Measurements from ENCODE around the gene MTG1.

GRCh38 chr10:133401500-133401899 is 7.5 kb downstream of the MTG1 start:
- TF ChIP-seq POLR2AphosphoS5 (IDR thresholded peaks at IDR 0.05; ENCODE audit: low read depth, low read length) (no peak), POLR2A (IDR thresholded peaks at IDR 0.05; ENCODE audit: low read depth, low read length) (no peak), TAF1 (IDR thresholded peaks at IDR 0.05; ENCODE audit: borderline replicate concordance, low read depth, low read length) (no peak)

All from GM12892 (cell line).